T follicular helper cell (primary cell): ENCODE data around the gene MAP2K7.
"Not testable (repeated sequence)": the region's sequence is repeated elsewhere in the genome, so short reads cannot be mapped to it uniquely, and the experiment has no call there.

Experiments used
- DNase-seq: peaks from one replicate; pipeline ENCODE4 v3.0.0-alpha.2; 2020; ENCODE audit warnings: low read depth

The MAP2K7 gene

DNA sequence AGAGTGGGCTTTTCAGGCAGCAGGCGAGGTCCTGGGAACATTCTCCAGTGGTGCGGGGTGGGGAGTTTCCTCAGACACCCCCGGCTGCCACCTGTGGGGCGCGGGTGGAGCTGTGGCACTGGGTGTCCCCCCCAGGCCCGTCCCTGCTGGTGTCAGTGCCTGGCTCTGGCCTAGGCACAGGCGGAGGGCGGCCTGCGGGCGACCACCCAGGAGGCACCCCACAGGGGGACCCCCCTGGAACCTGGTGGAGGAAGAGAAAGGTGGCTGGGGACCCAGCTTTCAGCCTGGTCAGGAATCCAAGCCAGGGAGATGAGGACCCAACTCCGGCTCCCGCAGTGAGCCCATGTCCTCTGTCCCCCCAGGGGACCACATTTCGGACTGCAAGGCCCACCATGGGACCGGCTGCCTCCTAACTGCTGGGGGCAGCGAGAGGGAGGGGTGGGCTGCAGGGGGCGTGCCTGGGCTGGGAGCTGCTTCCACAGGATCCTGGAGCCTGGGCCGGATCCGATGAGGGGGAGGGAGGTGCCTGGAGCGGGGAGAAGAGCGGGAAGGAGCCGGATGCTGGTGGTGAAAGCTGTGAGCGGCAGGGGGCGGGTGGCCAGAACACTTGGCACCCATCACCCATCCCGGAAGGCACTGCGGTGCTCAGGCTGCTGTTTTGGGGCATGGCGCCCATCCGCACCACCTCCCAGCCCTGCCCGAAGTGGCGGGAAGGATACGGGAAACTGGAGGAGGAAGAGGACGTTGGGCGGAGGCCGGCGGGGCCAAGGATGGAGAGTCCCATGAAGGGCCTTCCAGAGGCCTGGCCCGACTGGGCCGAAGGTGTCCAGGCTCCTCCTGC lies 27.8 kb downstream of the MAP2K7 start:
- DNase-seq: no peak

- DNase-seq: no peak
Measured at GRCh38 chr19:7932276-7932929, 28.7 kb downstream of the MAP2K7 start.

DNA sequence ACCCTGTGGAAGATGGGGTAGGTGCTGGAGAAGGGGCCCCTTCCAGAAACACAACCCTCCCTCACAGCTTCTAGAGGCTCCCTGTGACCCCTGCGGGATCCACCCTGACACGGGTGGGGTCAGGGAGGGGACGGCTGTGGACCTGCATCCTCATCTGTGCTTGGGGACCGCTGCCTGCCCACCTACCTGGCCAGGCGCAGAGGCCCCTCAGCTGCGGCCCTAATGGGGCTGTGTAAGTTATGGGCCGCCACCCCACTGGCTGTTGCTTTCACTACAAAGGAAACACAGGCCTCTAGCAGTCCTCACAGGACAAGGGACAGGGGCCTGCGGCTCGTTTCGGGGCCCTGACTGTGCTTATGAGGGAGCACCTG lies 29.2 kb downstream of the MAP2K7 start:
- no peak for DNase-seq

- no peak for DNase-seq
Measured at GRCh38 chr19:7933411-7933810, 29.7 kb downstream of the MAP2K7 start.

GRCh38 chr19:7933828-7934725 lies 30.4 kb downstream of the MAP2K7 start:
- DNase-seq: no peak

- no peak for DNase-seq
Measured at GRCh38 chr19:7934766-7935165, 31.1 kb downstream of the MAP2K7 start.

DNA sequence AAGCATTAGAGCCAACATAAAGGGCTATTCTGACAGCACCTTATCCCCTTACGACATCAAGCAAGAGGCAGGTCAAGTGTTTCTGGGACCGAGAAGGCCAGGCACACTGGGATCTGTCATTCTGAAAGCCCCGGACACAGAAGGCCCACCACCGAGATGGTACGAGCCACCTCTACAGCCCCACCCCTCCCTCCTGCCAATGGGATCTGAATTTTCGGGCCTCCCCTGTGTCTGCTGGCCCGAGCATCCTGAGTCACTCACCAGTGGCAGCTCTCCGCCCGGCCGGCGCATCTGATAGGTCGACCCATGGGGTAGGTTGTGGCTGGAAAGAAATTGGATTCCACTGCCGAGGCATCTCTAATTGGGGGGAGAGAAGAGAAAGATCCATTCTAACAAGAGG lies 37.2 kb downstream of the MAP2K7 start:
- no peak for DNase-seq

GRCh38 chr19:7941895-7942596 lies 38.4 kb downstream of the MAP2K7 start:
- no peak for DNase-seq

DNA sequence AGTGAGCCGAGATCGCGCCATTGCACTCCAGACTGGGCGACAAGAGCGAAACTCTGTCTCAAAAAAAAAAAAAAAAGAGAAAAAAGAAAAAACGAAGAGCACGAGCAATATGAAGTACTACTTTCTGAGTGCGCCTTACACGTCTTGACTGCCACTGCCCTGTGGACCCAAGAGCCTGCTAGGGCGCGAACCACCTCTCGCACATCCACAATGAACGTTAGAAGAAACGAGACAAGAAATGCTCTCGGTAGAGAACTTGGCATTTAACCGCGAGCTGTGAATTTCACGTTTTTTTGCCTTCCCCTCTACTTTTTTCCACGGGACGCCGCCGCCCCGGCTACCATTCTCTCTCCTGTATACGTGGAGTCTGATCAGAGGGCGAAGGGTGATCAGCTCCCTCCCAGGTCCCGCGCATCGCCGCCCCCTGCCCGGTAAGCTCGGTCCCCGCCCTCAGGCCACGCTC lies 39.3 kb downstream of the MAP2K7 start:
- DNase-seq: no peak

GRCh38 chr19:7943444-7944176 lies 39.9 kb downstream of the MAP2K7 start, which contains the start of gene TIMM44:
TIMM44 (minus strand) TSS chr19:7943666; CDS start chr19:7943651, 15 bp downstream.
- peak; percentile 97 for DNase-seq

DNA sequence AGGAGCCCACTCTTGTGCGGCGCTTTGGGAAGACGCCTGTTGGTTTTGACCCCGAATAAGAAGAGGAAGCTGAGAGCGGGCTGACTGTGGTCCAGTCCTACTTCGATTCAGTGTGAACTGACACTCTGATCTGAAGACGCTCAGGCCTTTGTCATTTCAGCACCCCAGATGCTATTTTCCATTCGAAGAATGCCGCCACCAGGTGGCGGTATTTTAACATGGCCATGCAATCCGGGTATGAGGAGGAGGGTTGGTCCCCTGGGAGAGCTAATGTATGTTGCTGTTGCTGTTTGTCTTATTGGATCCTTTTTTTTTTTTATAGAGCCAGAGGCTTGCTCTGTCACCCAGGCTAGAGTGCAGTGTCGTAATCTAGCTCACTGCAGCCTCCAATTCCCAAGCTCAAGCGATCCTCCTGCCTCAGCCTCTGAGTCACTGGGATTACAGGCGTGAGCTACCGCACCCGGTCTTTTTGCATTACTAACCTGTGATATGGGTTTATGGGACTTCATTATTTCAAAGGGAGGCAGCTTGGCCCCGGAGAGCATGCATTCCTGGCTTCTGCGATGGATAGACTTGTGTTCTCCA lies 40.6 kb downstream of the MAP2K7 start:
- DNase-seq: peak; percentile 80

GRCh38 chr19:7947939-7948338 lies 44.3 kb downstream of the MAP2K7 start:
- DNase-seq: no peak

- no peak for DNase-seq
Measured at GRCh38 chr19:7953060-7953459, 49.4 kb downstream of the MAP2K7 start.

GRCh38 chr19:7953576-7953975 lies 49.9 kb downstream of the MAP2K7 start:
- DNase-seq: no peak

DNA sequence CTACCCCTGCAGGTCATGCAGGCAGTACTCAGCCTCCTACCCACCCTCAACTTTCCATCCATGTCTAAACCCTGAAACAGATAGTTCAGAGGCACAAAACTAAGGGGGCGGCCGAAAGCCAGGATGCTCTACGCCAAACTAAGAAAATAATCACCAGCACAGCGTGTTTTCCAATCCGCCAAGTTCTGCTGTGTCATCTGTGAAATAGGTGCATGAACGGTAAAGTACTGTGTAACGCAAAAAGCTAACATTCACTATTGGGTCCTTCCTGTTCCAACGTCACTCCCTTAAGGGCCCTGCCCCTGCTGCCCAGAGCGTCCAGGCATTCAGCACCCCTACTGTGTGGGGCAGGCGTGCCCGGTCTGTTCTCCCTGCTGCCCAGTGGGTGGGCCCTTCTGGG lies 52.0 kb downstream of the MAP2K7 start:
- DNase-seq: no peak

GRCh38 chr19:7959211-7959610 lies 55.5 kb downstream of the MAP2K7 start:
- no peak for DNase-seq

GRCh38 chr19:7961082-7961481 lies 57.4 kb downstream of the MAP2K7 start:
- not testable (repeated sequence) for DNase-seq

GRCh38 chr19:7961920-7962626 lies 58.4 kb downstream of the MAP2K7 start:
- no peak for DNase-seq

GRCh38 chr19:7962644-7963268 lies 59.1 kb downstream of the MAP2K7 start:
- no peak for DNase-seq
